ENCODE measurements around the gene MED26.
A peak's percentile ranks its signal among the peaks of the same experiment; 100 is the strongest.

MED26 gene

GRCh38 chr19:16542045-16542909 lies 85.7 kb downstream of the MED26 start, which contains the start of gene CHERP:
CHERP (minus strand) TSS chr19:16542437; CDS start chr19:16542378, 59 bp downstream.
- H3K9me3 ChIP-seq (ENCODE audit: control insufficient read depth, insufficient read depth, low read length) = no peaks in the 10 kb centered on the region

DNA sequence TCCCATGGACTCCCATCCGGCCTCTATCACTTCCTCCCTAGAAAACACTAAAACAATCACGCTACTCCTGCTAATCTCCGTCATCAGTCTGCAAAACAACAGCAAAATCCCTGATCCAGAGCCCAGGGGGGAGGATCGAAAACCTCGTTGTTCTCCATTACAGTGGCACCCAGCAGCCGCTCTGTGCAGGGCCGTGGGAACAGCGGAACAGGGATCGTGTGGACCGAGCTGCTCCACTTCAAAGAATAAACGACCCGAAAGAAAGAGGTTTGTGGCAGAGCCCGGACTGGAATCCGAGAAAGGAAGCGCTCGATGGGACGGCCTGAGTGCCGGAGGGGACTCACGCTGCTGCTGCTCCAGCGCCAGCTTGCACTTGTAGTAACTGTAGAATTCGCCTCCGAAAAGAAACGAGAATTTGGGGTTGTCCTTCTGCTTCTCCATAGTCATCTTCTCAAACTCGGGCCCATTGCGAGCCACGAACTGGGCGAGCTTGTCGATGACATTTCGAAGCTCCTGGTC lies 86.4 kb downstream of the MED26 start:
- H3K9me3 ChIP-seq (ENCODE audit: control insufficient read depth, insufficient read depth, low read length) = no peaks in the 10 kb centered on the region
- H3K4me1 ChIP-seq (ENCODE audit: control insufficient read depth, insufficient read depth, low read length) = no peaks in the 10 kb centered on the region
- H3K9ac ChIP-seq (ENCODE audit: low read depth, low read length) = peak overlapping the region; percentile 94
- H3K36me3 ChIP-seq (ENCODE audit: control insufficient read depth, insufficient read depth, low read length) = peaks cover 15% of the 10 kb centered on the region
- H3K27me3 ChIP-seq (ENCODE audit: control insufficient read depth, insufficient read depth, low read length) = no peaks in the 10 kb centered on the region
- H3K4me3 ChIP-seq (ENCODE audit: low read depth, low read length) = peak overlapping the region; percentile 85

More at GRCh38 chr19:16542045-16542909, 85.7 kb downstream of the MED26 start, which contains the start of gene CHERP:
- H3K9ac ChIP-seq (ENCODE audit: low read depth, low read length) = peak within 1 kb of the TSS; percentile 94
- H3K27me3 ChIP-seq (ENCODE audit: control insufficient read depth, insufficient read depth, low read length) = no peaks in the 10 kb centered on the region
- peaks cover 15% of the 10 kb centered on the region for H3K36me3 ChIP-seq (ENCODE audit: control insufficient read depth, insufficient read depth, low read length)
- peak within 1 kb of the TSS; percentile 97 for H3K4me3 ChIP-seq (ENCODE audit: low read depth, low read length)
- H3K4me1 ChIP-seq (ENCODE audit: control insufficient read depth, insufficient read depth, low read length) = no peaks in the 10 kb centered on the region

DNA sequence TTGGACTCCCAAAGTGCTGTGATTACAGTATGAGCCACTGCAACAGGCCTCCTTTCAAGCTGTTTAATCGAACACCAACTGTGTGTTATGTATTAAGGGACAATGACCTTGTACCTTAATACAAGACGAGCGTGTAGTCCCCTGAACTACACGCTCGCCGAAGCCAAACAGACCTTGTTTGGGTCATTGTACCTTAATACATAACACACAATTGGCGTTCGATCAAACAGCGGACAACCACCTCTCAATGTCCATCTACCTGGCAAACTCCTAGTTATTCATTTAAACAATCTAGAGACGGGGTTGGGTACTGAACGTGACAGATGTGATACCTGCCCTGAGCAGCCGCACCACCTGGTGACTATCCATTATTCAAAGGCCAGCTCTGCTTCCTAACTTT lies 87.1 kb downstream of the MED26 start:
- H3K4me1 ChIP-seq (ENCODE audit: control insufficient read depth, insufficient read depth, low read length) = no peaks in the 10 kb centered on the region
- H3K9ac ChIP-seq (ENCODE audit: low read depth, low read length) = no peak overlapping the region
- no peaks in the 10 kb centered on the region for H3K9me3 ChIP-seq (ENCODE audit: control insufficient read depth, insufficient read depth, low read length)
- no peaks in the 10 kb centered on the region for H3K27me3 ChIP-seq (ENCODE audit: control insufficient read depth, insufficient read depth, low read length)
- peaks cover 20% of the 10 kb centered on the region for H3K36me3 ChIP-seq (ENCODE audit: control insufficient read depth, insufficient read depth, low read length)
- peak overlapping the region; percentile 85 for H3K4me3 ChIP-seq (ENCODE audit: low read depth, low read length)

DNA sequence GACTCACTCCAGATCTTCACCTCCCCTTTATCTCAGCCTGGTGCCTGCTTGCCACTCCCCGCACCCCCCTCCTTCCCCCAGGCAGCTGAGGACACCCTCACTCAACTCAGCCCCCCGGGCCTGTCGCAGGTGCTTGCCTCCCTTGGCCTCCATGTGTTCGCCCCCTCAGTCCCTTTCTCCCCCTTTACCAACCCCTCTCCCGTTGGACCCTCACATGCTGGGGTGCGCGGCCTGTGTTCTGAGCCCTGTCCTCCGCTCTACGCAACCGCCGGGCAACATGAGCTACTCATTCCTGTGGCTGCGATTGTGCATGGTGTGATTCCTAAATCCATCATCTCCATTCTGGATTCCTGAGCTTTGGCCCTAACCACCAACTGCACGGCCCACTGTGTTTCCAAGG lies 90.9 kb downstream of the MED26 start:
- H3K36me3 ChIP-seq (ENCODE audit: control insufficient read depth, insufficient read depth, low read length) = peaks cover 49% of the 10 kb centered on the region

DNA sequence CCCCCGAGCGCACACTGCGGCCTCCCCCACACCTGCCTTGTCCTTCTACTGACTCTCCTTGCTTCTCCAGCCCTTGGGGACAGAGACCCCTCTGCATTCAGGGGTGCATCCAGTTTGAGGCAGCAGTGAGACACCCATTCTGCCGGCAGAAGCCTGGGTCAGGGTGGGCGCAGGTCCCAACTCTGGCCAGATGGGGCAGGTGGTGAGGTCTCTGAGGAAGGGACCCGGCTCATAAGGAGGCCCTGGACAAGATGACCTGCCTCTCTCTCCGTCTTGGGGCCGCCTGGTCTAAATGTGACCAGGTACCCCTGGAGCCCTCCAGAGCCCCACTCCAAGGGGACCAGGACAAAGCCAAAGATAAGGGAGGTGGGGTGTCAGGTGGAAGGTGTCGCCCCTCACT lies 91.9 kb downstream of the MED26 start:
- no peaks in the 10 kb centered on the region for H3K4me1 ChIP-seq (ENCODE audit: control insufficient read depth, insufficient read depth, low read length)
- H3K36me3 ChIP-seq (ENCODE audit: control insufficient read depth, insufficient read depth, low read length) = peaks cover 58% of the 10 kb centered on the region
- H3K9me3 ChIP-seq (ENCODE audit: control insufficient read depth, insufficient read depth, low read length) = no peaks in the 10 kb centered on the region

More for the DNA sequence above, 90.9 kb downstream of the MED26 start:
- Histone ChIP-seq H3K4me3 (ENCODE audit: low read depth, low read length) (no peak overlapping the region), H3K9me3 (ENCODE audit: control insufficient read depth, insufficient read depth, low read length) (no peaks in the 10 kb centered on the region), H3K27me3 (ENCODE audit: control insufficient read depth, insufficient read depth, low read length) (no peaks in the 10 kb centered on the region), H3K9ac (ENCODE audit: low read depth, low read length) (no peak overlapping the region), H3K4me1 (ENCODE audit: control insufficient read depth, insufficient read depth, low read length) (no peaks in the 10 kb centered on the region)

DNA sequence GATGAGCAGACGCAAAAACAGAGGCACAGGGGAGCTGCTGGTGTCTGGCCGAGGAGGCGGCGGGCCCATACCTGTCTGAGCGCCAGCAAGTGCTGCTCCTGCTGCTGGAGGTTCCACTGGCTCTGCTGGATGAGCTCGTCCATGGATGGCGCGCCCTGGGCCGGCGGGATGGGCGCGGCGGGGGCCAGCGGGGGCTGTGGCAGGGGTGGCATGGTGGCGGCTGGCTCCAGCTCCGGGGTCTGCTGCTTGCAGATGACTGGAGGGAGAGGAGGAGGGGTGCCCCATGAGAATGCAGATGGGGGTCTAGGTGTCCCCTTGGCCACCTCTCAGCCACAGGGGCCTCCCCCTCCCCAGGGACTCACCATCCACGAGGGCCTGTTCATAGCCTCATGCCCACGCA lies 92.6 kb downstream of the MED26 start:
- Histone ChIP-seq H3K27me3 (ENCODE audit: control insufficient read depth, insufficient read depth, low read length) (no peaks in the 10 kb centered on the region), H3K9ac (ENCODE audit: low read depth, low read length) (no peak overlapping the region), H3K4me1 (ENCODE audit: control insufficient read depth, insufficient read depth, low read length) (no peaks in the 10 kb centered on the region), H3K9me3 (ENCODE audit: control insufficient read depth, insufficient read depth, low read length) (no peaks in the 10 kb centered on the region), H3K36me3 (ENCODE audit: control insufficient read depth, insufficient read depth, low read length) (peaks cover 66% of the 10 kb centered on the region), H3K4me3 (ENCODE audit: low read depth, low read length) (no peak overlapping the region)

More for the DNA sequence above, 91.9 kb downstream of the MED26 start:
- no peak overlapping the region for H3K4me3 ChIP-seq (ENCODE audit: low read depth, low read length)
- H3K27me3 ChIP-seq (ENCODE audit: control insufficient read depth, insufficient read depth, low read length) = no peaks in the 10 kb centered on the region
- H3K9ac ChIP-seq (ENCODE audit: low read depth, low read length) = no peak overlapping the region

DNA sequence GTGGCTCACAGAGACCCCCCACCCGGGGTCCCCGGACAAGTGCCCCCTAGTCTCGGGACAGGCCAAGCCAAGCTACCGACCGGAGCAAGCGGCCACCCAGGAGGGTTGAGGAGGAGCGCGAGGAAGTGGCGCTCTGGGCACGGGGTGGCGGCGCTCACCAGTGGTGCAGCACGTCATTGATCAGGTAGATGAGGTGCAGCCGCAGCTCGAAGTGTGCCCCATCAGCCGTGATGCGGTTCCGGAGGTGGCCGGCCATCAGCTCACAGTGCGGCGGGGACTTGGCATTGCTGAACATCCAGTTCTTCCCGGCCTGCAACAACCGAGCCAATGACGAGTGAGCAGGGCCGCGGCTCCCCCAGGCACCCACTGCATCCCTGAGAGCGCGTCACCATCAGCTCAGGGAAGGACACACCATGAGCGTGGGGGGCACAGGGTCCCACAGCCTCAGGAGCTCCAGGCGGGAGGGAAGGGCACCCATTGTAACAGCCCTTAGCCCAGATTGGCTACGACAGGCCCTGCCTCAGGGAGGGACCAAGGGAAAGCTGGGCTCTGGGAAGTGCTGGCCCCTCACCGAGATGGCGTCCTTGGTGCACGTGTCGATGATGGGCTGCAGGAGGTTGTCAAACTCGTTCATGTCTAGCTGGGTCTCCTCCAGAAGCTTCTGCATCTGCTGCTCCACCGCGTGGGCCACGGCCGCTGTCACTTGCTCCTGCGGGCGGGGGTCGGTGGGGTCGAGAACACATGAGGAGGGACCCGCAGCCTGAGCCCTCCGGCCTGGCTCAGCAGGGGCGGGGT lies 95.4 kb downstream of the MED26 start:
- H3K9me3 ChIP-seq (ENCODE audit: control insufficient read depth, insufficient read depth, low read length) = no peaks in the 10 kb centered on the region

GRCh38 chr19:16531380-16531669 lies 96.7 kb downstream of the MED26 start:
- H3K4me1 ChIP-seq (ENCODE audit: control insufficient read depth, insufficient read depth, low read length) = no peaks in the 10 kb centered on the region
- H3K27me3 ChIP-seq (ENCODE audit: control insufficient read depth, insufficient read depth, low read length) = no peaks in the 10 kb centered on the region
- no peak overlapping the region for H3K9ac ChIP-seq (ENCODE audit: low read depth, low read length)
- H3K4me3 ChIP-seq (ENCODE audit: low read depth, low read length) = no peak overlapping the region
- no peaks in the 10 kb centered on the region for H3K9me3 ChIP-seq (ENCODE audit: control insufficient read depth, insufficient read depth, low read length)
- H3K36me3 ChIP-seq (ENCODE audit: control insufficient read depth, insufficient read depth, low read length) = peaks cover 78% of the 10 kb centered on the region

More for the DNA sequence above, 95.4 kb downstream of the MED26 start:
- H3K27me3 ChIP-seq (ENCODE audit: control insufficient read depth, insufficient read depth, low read length) = no peaks in the 10 kb centered on the region
- H3K4me1 ChIP-seq (ENCODE audit: control insufficient read depth, insufficient read depth, low read length) = no peaks in the 10 kb centered on the region
- no peak overlapping the region for H3K9ac ChIP-seq (ENCODE audit: low read depth, low read length)
- H3K4me3 ChIP-seq (ENCODE audit: low read depth, low read length) = no peak overlapping the region
- H3K36me3 ChIP-seq (ENCODE audit: control insufficient read depth, insufficient read depth, low read length) = peaks cover 74% of the 10 kb centered on the region

GRCh38 chr19:16530540-16531379 lies 97.2 kb downstream of the MED26 start:
- Histone ChIP-seq H3K9ac (ENCODE audit: low read depth, low read length) (no peak overlapping the region), H3K4me1 (ENCODE audit: control insufficient read depth, insufficient read depth, low read length) (no peaks in the 10 kb centered on the region), H3K36me3 (ENCODE audit: control insufficient read depth, insufficient read depth, low read length) (peaks cover 78% of the 10 kb centered on the region), H3K27me3 (ENCODE audit: control insufficient read depth, insufficient read depth, low read length) (no peaks in the 10 kb centered on the region), H3K9me3 (ENCODE audit: control insufficient read depth, insufficient read depth, low read length) (no peaks in the 10 kb centered on the region), H3K4me3 (ENCODE audit: low read depth, low read length) (no peak overlapping the region)

DNA sequence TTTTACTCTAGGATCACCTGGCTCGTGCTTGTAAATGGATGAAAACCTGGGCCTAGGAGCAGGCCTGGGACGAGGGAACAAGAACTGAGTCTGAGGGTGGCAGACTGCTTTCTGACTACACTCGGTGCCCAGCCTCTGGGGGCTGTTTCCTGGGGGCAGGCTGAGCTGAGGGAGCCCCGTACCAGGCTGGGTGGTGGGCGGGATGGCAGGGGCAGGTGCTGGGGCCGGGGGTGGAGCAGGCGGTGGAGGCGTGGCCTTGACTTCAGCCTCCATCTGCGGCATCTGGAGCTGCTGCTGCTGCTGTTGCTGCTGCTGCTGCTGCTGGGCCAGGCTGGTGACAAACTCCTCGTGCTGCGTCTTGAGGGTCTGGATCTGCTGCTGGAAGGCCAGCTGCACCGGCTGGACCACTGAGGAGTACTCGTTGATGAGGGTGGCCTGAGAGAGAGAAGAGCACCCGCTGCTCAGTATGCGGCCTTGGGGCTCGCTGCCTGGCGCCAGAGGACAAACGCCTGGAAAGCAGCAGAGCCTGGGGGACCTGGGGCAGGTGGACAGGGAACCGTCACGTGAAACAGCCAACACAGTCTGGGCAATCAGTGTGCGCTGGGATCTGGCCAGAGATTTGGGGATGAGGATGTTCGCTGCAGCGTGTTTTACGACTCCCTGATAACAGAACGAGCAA lies 98.4 kb downstream of the MED26 start:
- no peaks in the 10 kb centered on the region for H3K27me3 ChIP-seq (ENCODE audit: control insufficient read depth, insufficient read depth, low read length)
- H3K4me3 ChIP-seq (ENCODE audit: low read depth, low read length) = no peak overlapping the region
- no peak overlapping the region for H3K9ac ChIP-seq (ENCODE audit: low read depth, low read length)
- peaks cover 78% of the 10 kb centered on the region for H3K36me3 ChIP-seq (ENCODE audit: control insufficient read depth, insufficient read depth, low read length)
- no peaks in the 10 kb centered on the region for H3K9me3 ChIP-seq (ENCODE audit: control insufficient read depth, insufficient read depth, low read length)
- H3K4me1 ChIP-seq (ENCODE audit: control insufficient read depth, insufficient read depth, low read length) = no peaks in the 10 kb centered on the region
